IPS-11a (cell line): Measurements from ENCODE around the gene HOXA13.

Source experiments
- H3K4me3 ChIP-seq: one replicate; pipeline ENCODE4 v1.5.1; 2013; ENCODE audit warnings: low read depth, low read length, control low read depth

HOXA13 gene

GRCh38 chr7:27182861-27183681 lies 16.8 kb downstream of the HOXA13 start:
- no peak overlapping the region for H3K4me3 ChIP-seq

DNA sequence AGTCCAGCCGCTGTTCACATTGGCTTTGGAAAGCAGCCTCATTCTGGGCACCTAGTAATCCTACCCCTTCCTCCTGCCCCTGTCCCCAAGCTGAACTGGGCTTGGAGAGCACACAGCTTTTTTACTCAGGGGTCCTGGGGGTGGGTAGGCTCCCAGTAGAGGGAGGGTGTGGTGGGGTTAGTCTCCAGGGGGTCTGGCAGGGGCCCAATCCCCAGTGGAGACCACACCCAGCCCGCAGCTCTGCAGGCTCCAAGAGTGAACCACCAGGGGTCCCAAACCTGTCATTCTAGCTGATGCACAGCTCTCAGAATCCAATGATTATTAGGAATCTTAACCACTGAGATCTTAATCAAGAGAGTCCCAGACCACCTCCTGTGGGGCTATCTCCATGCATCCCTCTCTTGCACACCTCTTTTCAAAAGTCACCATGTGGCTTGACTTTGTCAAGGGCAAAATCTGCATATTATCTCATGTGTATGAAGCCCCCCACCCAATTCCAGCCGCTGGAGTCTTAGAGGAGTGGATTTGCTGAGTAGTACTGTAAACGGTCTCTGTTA lies 17.5 kb downstream of the HOXA13 start:
- H3K4me3 ChIP-seq, result no peak overlapping the region

GRCh38 chr7:27181795-27182275 lies 18.1 kb downstream of the HOXA13 start:
- H3K4me3 ChIP-seq, result no peak overlapping the region

DNA sequence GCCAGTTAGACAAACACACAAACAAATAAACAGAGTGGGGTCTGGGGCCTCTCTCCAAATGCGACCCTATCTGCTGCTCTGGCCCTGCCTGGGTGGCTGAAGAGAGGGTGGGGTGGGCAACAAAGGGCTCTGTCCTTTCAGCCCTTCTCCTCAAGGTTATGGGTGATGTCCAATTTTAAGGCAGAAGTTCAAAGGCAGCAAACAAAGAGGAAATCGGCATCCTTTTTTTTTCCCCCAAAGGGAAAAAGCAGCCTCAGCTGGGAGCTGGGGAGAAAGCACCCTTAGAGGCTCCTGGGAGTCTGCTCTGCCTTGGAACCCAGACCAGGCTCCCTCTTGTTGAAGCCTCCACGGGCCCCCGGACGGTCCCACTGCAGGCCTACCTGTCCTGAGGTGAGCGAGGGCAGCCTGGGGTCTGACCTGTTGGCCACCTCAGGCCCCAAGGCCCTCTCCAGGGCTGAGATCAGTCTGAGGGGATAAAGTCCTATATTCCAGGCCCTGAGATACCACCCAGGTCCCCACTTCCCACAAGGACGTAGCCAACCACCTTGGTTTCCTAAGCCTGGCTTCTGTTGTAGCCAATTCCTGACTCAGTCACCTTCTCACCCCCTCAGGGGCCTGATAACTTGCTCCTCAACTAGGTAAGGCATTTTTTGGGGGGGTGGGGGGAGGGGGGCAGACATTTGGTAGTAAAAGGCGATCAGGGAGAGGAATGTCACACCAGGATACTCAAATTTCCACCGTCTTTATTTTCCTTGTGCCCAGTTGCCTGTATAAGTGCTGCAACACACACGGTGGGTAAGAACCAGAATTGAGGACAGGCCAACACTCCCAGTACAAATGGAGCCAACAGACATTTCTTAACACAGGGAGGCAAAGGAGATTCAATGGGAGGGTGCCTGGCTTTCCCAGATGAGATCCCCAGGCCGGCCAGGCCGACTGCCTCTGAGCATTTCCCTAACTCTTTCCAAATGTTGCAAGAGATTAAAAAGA lies 19.2 kb downstream of the HOXA13 start:
- no peak overlapping the region for H3K4me3 ChIP-seq

- H3K4me3 ChIP-seq, result no peak overlapping the region
These were observed 20.1 kb downstream of the HOXA13 start for GRCh38 chr7:27179503-27180430.

GRCh38 chr7:27179030-27179429 lies 20.9 kb downstream of the HOXA13 start:
- H3K4me3 ChIP-seq, result no peak overlapping the region

GRCh38 chr7:27178366-27178765 lies 21.5 kb downstream of the HOXA13 start:
- H3K4me3 ChIP-seq, result no peak overlapping the region

GRCh38 chr7:27177795-27178320 lies 22.0 kb downstream of the HOXA13 start:
- no peak overlapping the region for H3K4me3 ChIP-seq

- H3K4me3 ChIP-seq, result no peak overlapping the region
These were observed 22.7 kb downstream of the HOXA13 start for GRCh38 chr7:27176962-27177794.

DNA sequence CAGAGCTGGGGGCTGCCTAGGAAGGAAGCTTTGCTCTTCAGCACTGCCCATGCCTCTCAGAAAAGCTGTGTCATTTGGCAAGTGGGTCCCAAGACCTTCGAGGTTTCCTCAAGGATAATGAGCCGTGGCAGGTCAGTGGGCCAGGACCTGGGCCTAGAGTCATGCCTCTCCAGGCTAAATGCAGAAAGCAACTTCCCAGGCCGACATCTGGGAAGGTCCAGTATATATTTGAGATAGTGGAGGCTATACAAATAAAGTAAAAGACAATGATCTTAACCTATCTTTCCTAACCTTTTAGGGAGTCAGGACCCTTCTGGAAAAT lies 23.4 kb downstream of the HOXA13 start:
- no peak overlapping the region for H3K4me3 ChIP-seq

GRCh38 chr7:27175626-27176523 lies 24.0 kb downstream of the HOXA13 start:
- no peak overlapping the region for H3K4me3 ChIP-seq

GRCh38 chr7:27174874-27175625 lies 24.8 kb downstream of the HOXA13 start:
- H3K4me3 ChIP-seq, result no peak overlapping the region

- H3K4me3 ChIP-seq, result no peak within 1 kb of the TSS
These were observed 25.7 kb downstream of the HOXA13 start, which contains the start of gene HOXA10 for GRCh38 chr7:27173956-27174873. Gene HOXA10, minus strand, starts transcription at chr7:27174320. Its CDS starts 14 bp downstream, at chr7:27174306.

GRCh38 chr7:27173511-27173955 lies 26.4 kb downstream of the HOXA13 start:
- H3K4me3 ChIP-seq, result no peak overlapping the region

- H3K4me3 ChIP-seq, result no peak overlapping the region
These were observed 26.9 kb downstream of the HOXA13 start for GRCh38 chr7:27172823-27173510.

DNA sequence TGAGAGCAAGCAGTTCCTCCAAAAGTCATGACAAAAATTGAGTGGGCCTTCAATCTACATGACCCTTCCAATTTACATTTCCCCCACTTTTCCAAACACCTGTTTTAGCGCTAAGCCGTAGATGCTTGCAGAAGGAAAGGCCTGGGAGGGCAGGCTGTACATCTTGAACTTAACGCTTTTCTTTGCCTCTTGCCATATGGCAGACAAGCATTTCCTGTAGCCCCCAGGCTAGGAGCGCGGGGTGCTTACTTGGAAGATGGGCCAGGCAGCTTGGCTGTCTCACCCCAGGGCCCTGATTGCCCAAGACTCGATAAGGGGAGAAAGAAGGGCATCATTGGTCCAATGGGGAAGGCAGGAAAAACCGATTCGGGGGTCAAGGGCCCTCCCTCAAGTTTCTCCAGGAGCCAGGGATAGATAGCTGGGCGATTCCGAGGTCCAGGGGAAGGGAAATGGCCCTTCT lies 27.5 kb downstream of the HOXA13 start:
- H3K4me3 ChIP-seq, result no peak overlapping the region
